HG02610 (cell line): ENCODE data around the gene SDK2.

Source experiments
- ATAC-seq: cut with Tn5 transposase; IDR thresholded peaks from one replicate; pipeline ENCODE4 v1.9.1; 2021; ENCODE audit warnings: mild to moderate bottlenecking, moderate library complexity; ENCODE audit not compliant: unreplicated experiment

Gene SDK2

GRCh38 chr17:73644145-73645049, at the start of gene SDK2:
SDK2 (minus strand) TSS chr17:73644445; CDS start chr17:73644088, 357 bp downstream.
- no peak for ATAC-seq

- ATAC-seq = no peak
Observed at GRCh38 chr17:73693071-73693470, 48.8 kb upstream of the SDK2 start.

GRCh38 chr17:73691321-73691766, 47.1 kb upstream of the SDK2 start:
- ATAC-seq = no peak

GRCh38 chr17:73690676-73691075, 46.4 kb upstream of the SDK2 start:
- no peak for ATAC-seq

GRCh38 chr17:73689596-73690275, 45.5 kb upstream of the SDK2 start:
- no peak for ATAC-seq

GRCh38 chr17:73686961-73687360, 42.7 kb upstream of the SDK2 start:
- ATAC-seq = no peak

GRCh38 chr17:73686126-73686525, 41.9 kb upstream of the SDK2 start:
- no peak for ATAC-seq

GRCh38 chr17:73684183-73684582, 39.9 kb upstream of the SDK2 start:
- no peak for ATAC-seq

GRCh38 chr17:73683771-73684170, 39.5 kb upstream of the SDK2 start:
- no peak for ATAC-seq

- no peak for ATAC-seq
Observed at GRCh38 chr17:73681946-73682345, 37.7 kb upstream of the SDK2 start.

- no peak for ATAC-seq
Observed at GRCh38 chr17:73679476-73679875, 35.2 kb upstream of the SDK2 start.

- no peak for ATAC-seq
Observed at GRCh38 chr17:73678999-73679398, 34.8 kb upstream of the SDK2 start.

- no peak for ATAC-seq
Observed at GRCh38 chr17:73669771-73670170, 25.5 kb upstream of the SDK2 start.

GRCh38 chr17:73667181-73667959, 23.1 kb upstream of the SDK2 start:
- ATAC-seq = no peak

- ATAC-seq = no peak
Observed at GRCh38 chr17:73663614-73664013, 19.4 kb upstream of the SDK2 start.

GRCh38 chr17:73660366-73660765, 16.1 kb upstream of the SDK2 start:
- ATAC-seq = no peak

- ATAC-seq = no peak
Observed at GRCh38 chr17:73658821-73659515, 14.7 kb upstream of the SDK2 start.

GRCh38 chr17:73657473-73658116, 13.3 kb upstream of the SDK2 start:
- ATAC-seq = no peak

GRCh38 chr17:73654241-73654640, 10.0 kb upstream of the SDK2 start:
- no peak for ATAC-seq

GRCh38 chr17:73653810-73654209, 9.6 kb upstream of the SDK2 start:
- ATAC-seq = no peak
